Ectodermal cell (in vitro differentiated cells): ENCODE results near the gene GRIN2C.

Experiments
- H3K27ac ChIP-seq: 2 replicates; pipeline ENCODE4 v1.7.0; 2013; ENCODE audit warnings: mild to moderate bottlenecking, low read depth, low read length; ENCODE audit not compliant: insufficient read depth, poor library complexity, severe bottlenecking
- H3K27me3 ChIP-seq: 2 replicates; pipeline ENCODE4 v1.7.0; 2013; ENCODE audit warnings: mild to moderate bottlenecking, low read length; ENCODE audit not compliant: insufficient read depth, control insufficient read depth, poor library complexity, severe bottlenecking
- H3K36me3 ChIP-seq: one replicate; pipeline ENCODE4 v1.7.0; 2013; ENCODE audit warnings: low read length; ENCODE audit not compliant: control insufficient read depth, insufficient read depth
- H3K4me1 ChIP-seq: one replicate; pipeline ENCODE4 v1.7.0; 2013; ENCODE audit warnings: low read length; ENCODE audit not compliant: control insufficient read depth, insufficient read depth
- H3K4me3 ChIP-seq: 2 replicates; pipeline ENCODE4 v1.7.0; 2013; ENCODE audit warnings: low read depth, low read length, control low read depth; ENCODE audit not compliant: insufficient read depth
- H3K9me3 ChIP-seq: 2 replicates; pipeline ENCODE4 v1.7.0; 2013; ENCODE audit warnings: mild to moderate bottlenecking, low read length, moderate library complexity; ENCODE audit not compliant: control insufficient read depth
- WGBS, 2 experiments: methylation state at CpG; one replicate each; pipeline ENCODE4 v1.1.7; 2013; ENCODE audit warnings: missing lambda C conversion rate in 2 of 2; 5-methylcytosine and 5-hydroxymethylcytosine counted together

Gene GRIN2C

DNA sequence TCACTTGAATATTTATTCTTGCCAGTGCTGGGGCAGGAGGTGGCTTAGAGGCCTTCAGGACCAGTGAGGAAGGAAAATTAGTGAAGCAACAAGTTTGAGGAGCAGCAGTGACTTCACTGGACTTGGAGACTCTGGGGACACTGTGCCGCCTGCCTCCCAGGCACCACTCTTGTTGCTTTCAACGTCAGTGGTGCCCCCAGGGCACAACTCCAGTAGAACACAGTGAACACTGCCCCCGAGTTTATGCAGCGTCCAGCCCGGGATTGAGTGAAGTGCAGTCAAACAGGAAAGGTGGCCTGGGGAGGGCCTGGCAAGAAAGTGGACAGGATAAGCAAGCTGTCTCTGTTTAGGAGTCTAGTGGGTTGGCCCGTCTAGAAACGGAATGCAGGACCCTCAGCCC, 59.2 kb downstream of the GRIN2C start:
- Histone ChIP-seq H3K4me1 (no peaks in the 10 kb centered on the region), H3K9me3 (no peaks in the 10 kb centered on the region), H3K4me3 (no peak overlapping the region), H3K27me3 (no peaks in the 10 kb centered on the region), H3K27ac (no peak overlapping the region), H3K36me3 (peaks cover 5% of the 10 kb centered on the region)
- 95% methylated on average over 7 of the region's 7 CpGs for WGBS, 2 experiments

- peaks cover 13% of the 10 kb centered on the region for H3K36me3 ChIP-seq
- WGBS, 2 experiments = 94 to 95% methylated on average over 14 of the region's 14 CpGs
- H3K9me3 ChIP-seq = no peaks in the 10 kb centered on the region
Observed at GRCh38 chr17:74799097-74799496, 60.6 kb downstream of the GRIN2C start.

DNA sequence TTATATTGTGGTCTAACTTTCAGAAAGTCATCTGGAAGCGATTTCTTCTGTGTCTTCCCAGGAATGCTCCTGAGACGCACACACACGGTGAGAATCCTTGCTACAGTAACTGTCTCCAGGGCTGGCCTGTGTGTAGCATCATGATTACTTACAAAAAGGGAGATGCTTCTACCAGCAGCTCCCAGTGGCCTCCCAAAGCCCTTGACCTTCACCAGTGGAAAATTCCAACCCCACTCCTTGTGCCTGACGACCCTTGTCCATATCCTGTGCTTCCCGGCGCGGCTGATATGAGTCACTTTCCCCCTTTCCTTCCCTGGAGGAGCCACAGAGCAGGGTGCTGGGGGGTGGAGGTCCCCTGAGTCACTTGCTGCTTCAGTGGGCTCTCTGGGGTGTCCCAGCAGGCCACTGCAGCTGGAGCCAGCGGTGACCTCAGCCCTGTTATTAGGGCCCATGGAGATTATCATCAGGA, 61.4 kb downstream of the GRIN2C start:
- Histone ChIP-seq H3K27me3 (no peaks in the 10 kb centered on the region), H3K27ac (no peak overlapping the region), H3K36me3 (peaks cover 13% of the 10 kb centered on the region), H3K9me3 (no peaks in the 10 kb centered on the region), H3K4me1 (no peaks in the 10 kb centered on the region), H3K4me3 (no peak overlapping the region)
- 93 to 96% methylated on average over 8 of the region's 8 CpGs for WGBS, 2 experiments

More at GRCh38 chr17:74799097-74799496, 60.6 kb downstream of the GRIN2C start:
- Histone ChIP-seq H3K27me3 (no peaks in the 10 kb centered on the region), H3K4me1 (no peaks in the 10 kb centered on the region), H3K27ac (no peak overlapping the region), H3K4me3 (no peak overlapping the region)

GRCh38 chr17:74797824-74798223, 61.9 kb downstream of the GRIN2C start:
- WGBS, 2 experiments = 93 to 94% methylated on average over 4 of the region's 4 CpGs
- H3K4me3 ChIP-seq = no peak overlapping the region
- H3K9me3 ChIP-seq = no peaks in the 10 kb centered on the region
- no peaks in the 10 kb centered on the region for H3K4me1 ChIP-seq
- no peaks in the 10 kb centered on the region for H3K27me3 ChIP-seq
- H3K27ac ChIP-seq = no peak overlapping the region
- peaks cover 13% of the 10 kb centered on the region for H3K36me3 ChIP-seq

DNA sequence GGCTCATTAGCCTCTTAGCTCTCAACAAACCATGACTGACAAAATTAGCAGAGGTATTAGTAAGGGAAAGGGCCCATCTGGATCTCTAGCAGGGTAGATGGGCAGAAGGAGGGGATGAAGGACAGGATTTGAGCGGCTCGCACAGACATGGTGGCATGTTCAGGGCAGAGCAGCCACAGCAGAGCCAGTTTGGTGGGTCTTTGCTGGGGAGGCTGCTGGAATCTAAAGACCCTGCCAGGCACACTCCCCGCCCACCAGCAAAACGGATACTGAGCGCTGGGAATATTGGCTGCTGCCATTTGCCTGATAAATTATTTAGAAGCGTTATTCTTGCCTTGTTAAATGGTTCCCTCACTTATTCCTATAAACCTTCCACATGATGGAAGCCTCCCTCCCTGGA, 62.8 kb downstream of the GRIN2C start:
- H3K36me3 ChIP-seq = peaks cover 13% of the 10 kb centered on the region
- H3K27me3 ChIP-seq = no peaks in the 10 kb centered on the region
- no peak overlapping the region for H3K27ac ChIP-seq
- H3K4me3 ChIP-seq = no peak overlapping the region
- WGBS, 2 experiments = 97 to 98% methylated on average over 6 of the region's 6 CpGs
- no peaks in the 10 kb centered on the region for H3K4me1 ChIP-seq
- H3K9me3 ChIP-seq = no peaks in the 10 kb centered on the region

- H3K27ac ChIP-seq = no peak overlapping the region
- 91 to 94% methylated on average over 4 of the region's 4 CpGs for WGBS, 2 experiments
- no peaks in the 10 kb centered on the region for H3K9me3 ChIP-seq
- H3K4me3 ChIP-seq = no peak overlapping the region
- H3K27me3 ChIP-seq = no peaks in the 10 kb centered on the region
- peaks cover 13% of the 10 kb centered on the region for H3K36me3 ChIP-seq
- no peaks in the 10 kb centered on the region for H3K4me1 ChIP-seq
Observed at GRCh38 chr17:74796211-74796610, 63.5 kb downstream of the GRIN2C start.

GRCh38 chr17:74795327-74796020, 64.2 kb downstream of the GRIN2C start:
- Histone ChIP-seq H3K4me3 (no peak overlapping the region), H3K36me3 (peaks cover 13% of the 10 kb centered on the region)
- WGBS, 2 experiments = 91 to 93% methylated on average over 18 of the region's 18 CpGs

GRCh38 chr17:74792586-74793105, 67.0 kb downstream of the GRIN2C start:
- Histone ChIP-seq H3K9me3 (no peaks in the 10 kb centered on the region), H3K27me3 (no peaks in the 10 kb centered on the region), H3K36me3 (peaks cover 11% of the 10 kb centered on the region), H3K4me1 (no peaks in the 10 kb centered on the region), H3K4me3 (no peak overlapping the region), H3K27ac (no peak overlapping the region)
- WGBS, 2 experiments = 91 to 92% methylated on average over 12 of the region's 12 CpGs

More at GRCh38 chr17:74795327-74796020, 64.2 kb downstream of the GRIN2C start:
- H3K9me3 ChIP-seq = no peaks in the 10 kb centered on the region
- no peaks in the 10 kb centered on the region for H3K4me1 ChIP-seq
- H3K27ac ChIP-seq = no peak overlapping the region
- no peaks in the 10 kb centered on the region for H3K27me3 ChIP-seq
